BJ (cell line): ENCODE data around the gene TOMT. TPM values are rescaled to one million over a fixed set of nuclear protein-coding genes. Genes with fewer than 3 reads are reported as not detected.

ENCODE experiments used
- CTCF ChIA-PET: fragments of 350-600 bp; formaldehyde crosslinking; extraction: SDS; loops from one replicate; lab custom pipeline; 2021; ENCODE audit warnings: antibody characterized with exemption, inconsistent platforms; lab: Yijun Ruan, JAX
- POLR2A ChIA-PET: fragments of 300-600 bp; sonication (Branson Sonifier 250); formaldehyde crosslinking; extraction: SDS; loops from one replicate; lab custom pipeline; 2021; ENCODE audit warnings: antibody characterized with exemption; lab: Charles Lee
- DNase-seq: peaks from one replicate; pipeline ENCODE4 v3.0.0-alpha.2; 2011; ENCODE audit warnings: low read depth
- H3K27me3 ChIP-seq: 2 replicates; pipeline ENCODE4 v1.6.0; 2011; ENCODE audit warnings: low read length; ENCODE audit not compliant: control insufficient read depth, insufficient read depth
- H3K36me3 ChIP-seq: 2 replicates; pipeline ENCODE4 v1.5.1; 2011; ENCODE audit warnings: low read length; ENCODE audit not compliant: control insufficient read depth, insufficient read depth
- H3K4me3 ChIP-seq: 2 replicates; pipeline ENCODE4 v1.5.1; 2011; ENCODE audit warnings: low read depth, mild to moderate bottlenecking, control low read depth, low read length
- polyA plus RNA-seq: library from polyadenylated mRNA; depleted of rRNA; stranded (reverse); fragments of >200 nt; gene quantifications from 2 replicates; pipeline ENCODE4 v1.2.3, GENCODE V29; 2011
- TF ChIP-seq, protein P1 (sequence below): IDR thresholded peaks from 2 replicates; pipeline ENCODE4 v1.5.1; 2011; ENCODE audit warnings: low read depth, mild to moderate bottlenecking, control low read depth, inconsistent platforms, low read length, moderate library complexity; ENCODE audit not compliant: insufficient read depth

Gene TOMT
- polyA plus RNA-seq, 1 experiment, result not detected

DNA sequence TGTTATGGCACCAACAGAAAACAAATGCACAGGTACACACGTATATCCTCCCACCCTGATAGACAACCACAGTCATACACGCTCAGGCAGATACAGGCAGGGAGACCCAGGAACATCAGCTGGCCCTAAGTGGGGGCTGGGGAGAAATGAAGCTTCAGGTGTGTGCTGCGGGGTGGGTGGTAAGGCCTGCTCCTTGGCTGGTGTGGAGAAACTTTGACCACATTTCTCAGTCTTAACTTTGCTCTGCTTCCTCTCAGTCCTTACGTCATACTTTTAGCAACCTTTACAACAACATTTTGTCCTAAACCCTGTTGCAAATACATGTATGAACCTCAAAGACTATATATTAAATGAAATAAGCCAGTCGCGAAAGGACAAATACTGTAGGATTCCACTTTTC lies 13.5 kb downstream of the TOMT start:
- DNase-seq, result no peak
- TF ChIP-seq, protein P1, sequence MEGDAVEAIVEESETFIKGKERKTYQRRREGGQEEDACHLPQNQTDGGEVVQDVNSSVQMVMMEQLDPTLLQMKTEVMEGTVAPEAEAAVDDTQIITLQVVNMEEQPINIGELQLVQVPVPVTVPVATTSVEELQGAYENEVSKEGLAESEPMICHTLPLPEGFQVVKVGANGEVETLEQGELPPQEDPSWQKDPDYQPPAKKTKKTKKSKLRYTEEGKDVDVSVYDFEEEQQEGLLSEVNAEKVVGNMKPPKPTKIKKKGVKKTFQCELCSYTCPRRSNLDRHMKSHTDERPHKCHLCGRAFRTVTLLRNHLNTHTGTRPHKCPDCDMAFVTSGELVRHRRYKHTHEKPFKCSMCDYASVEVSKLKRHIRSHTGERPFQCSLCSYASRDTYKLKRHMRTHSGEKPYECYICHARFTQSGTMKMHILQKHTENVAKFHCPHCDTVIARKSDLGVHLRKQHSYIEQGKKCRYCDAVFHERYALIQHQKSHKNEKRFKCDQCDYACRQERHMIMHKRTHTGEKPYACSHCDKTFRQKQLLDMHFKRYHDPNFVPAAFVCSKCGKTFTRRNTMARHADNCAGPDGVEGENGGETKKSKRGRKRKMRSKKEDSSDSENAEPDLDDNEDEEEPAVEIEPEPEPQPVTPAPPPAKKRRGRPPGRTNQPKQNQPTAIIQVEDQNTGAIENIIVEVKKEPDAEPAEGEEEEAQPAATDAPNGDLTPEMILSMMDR, result no peak
- ChIA-PET POLR2A (no interaction called here), CTCF (interaction anchor here (0.7 kb wide), 1 partner anchor 17 kb away, joined by 3 read pairs; no protein-coding TSS in a partner anchor)
- Histone ChIP-seq H3K36me3 (no peaks in the 10 kb centered on the region), H3K27me3 (no peaks in the 10 kb centered on the region), H3K4me3 (no peak overlapping the region)

DNA sequence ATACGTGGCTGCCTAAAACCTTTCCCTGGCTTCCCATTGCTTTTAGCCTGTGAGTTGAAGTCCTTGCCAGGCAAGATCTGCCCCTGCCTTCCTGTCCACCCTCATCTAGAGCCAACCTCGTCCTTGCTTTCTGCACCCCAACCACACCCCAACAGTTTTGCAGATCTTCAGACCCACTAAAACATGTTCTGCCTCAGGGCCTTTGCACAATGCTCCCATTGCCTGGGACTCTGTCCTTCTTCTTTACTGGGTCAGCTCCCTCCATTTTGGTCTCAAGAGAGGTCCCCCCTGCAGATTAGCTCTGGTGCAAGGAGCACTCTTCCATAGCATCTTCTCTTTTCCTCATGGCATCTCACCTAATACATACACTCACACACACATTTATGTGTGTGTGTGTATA lies 15.2 kb downstream of the TOMT start:
- TF ChIP-seq, protein P1, result no peak
- ChIA-PET CTCF (interaction anchor here (1.0 to 1.4 kb wide), 2 partner anchors 23 to 61 kb away, joined by 3 to 4 read pairs; no protein-coding TSS in a partner anchor), POLR2A (no interaction called here)
- H3K36me3 ChIP-seq, result no peaks in the 10 kb centered on the region
- H3K27me3 ChIP-seq, result no peaks in the 10 kb centered on the region
- H3K4me3 ChIP-seq, result no peak overlapping the region
- DNase-seq, result no peak

DNA sequence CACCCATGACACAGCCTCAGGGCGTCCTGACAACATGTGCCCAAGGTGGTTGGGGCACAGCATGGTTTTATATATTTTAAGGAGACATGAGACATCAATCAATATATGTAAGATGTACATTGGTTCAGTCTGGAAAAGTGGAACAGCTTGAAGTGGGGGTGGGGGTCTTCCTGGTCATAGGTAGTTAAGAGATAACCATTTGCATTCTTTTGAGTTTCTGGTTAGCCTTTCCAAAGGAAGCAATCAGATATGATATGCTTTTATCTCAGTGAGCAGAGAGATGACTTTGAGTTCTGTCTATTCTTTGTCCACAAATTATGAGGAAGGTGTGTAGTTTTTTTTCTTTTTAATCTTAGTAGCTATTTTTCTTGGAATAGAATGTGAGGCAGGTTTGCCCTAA lies 16.9 kb downstream of the TOMT start:
- no peak for DNase-seq
- Histone ChIP-seq H3K4me3 (no peak overlapping the region), H3K27me3 (no peaks in the 10 kb centered on the region), H3K36me3 (no peaks in the 10 kb centered on the region)
- POLR2A ChIA-PET, result no interaction called here
- TF ChIP-seq, protein P1, result no peak
- CTCF ChIA-PET, result interaction anchor here (2.7 kb wide), 1 partner anchor 21 kb away, joined by 11 read pairs; no protein-coding TSS in a partner anchor

DNA sequence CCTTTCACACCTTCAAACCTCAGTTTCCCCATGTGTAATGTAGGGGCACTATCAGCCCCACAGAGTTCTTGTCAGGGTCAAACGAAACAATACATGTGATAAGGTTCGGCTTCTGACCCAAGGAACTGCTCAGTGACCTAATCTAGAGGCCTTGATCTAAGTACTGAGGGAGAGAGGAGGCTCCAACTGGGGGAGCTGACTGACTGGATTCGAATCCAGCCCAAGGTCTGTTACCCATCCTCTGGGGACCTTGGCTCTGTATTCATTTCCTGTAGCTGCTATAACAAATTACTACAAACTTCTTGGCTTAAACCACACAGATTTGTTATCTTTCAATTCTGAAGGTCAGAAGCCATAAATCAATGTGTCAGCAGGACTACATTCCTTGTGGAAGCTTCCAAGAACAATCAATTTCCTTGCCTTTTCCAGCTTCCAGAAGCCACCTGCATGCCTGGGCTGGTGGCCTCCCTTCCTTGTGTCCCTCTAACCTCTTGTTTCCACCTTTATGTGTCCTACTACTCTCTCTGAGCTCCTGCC lies 17.5 kb downstream of the TOMT start:
- DNase-seq, result no peak
- Histone ChIP-seq H3K27me3 (no peaks in the 10 kb centered on the region), H3K4me3 (no peak overlapping the region), H3K36me3 (no peaks in the 10 kb centered on the region)
- POLR2A ChIA-PET, result no interaction called here
- TF ChIP-seq, protein P1, result no peak
- CTCF ChIA-PET, result interaction anchor here (2.7 kb wide), 1 partner anchor 21 kb away, joined by 11 read pairs; no protein-coding TSS in a partner anchor

DNA sequence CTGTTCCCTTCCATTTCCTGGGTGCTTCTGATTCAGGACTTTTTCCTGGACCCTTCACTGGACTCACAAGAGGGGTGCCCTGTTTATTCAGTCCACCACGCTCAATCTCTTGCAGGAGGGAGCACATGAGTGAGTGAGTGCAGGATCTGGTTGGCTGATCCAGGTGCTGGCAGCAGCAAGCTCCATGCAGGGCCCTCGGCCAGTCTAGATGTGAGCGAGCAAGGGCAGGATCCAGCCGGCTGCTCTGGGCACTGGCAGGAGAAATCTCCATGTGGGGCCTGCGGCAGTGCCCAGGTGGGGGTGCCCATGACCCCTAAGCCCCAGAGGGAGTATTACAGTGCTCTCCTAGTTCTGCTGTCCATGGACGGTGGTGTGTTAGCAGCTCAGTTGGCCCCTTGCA lies 18.3 kb downstream of the TOMT start:
- Histone ChIP-seq H3K4me3 (no peak overlapping the region), H3K27me3 (no peaks in the 10 kb centered on the region), H3K36me3 (no peaks in the 10 kb centered on the region)
- no peak for DNase-seq
- TF ChIP-seq, protein P1, result no peak
- CTCF ChIA-PET, result interaction anchor here (2.7 kb wide), 1 partner anchor 20 kb away, joined by 11 read pairs; no protein-coding TSS in a partner anchor
- POLR2A ChIA-PET, result no interaction called here
